HEK293 (cell line): ENCODE measurements around the gene ARHGAP42.

ENCODE experiments used
- CTCF ChIP-seq: fragments of 450-650 bp; formaldehyde crosslinking; IDR thresholded peaks from 2 replicates; pipeline ENCODE4 v1.5.1; 2016; ENCODE audit warnings: missing biosample characterization, missing genetic modification characterization
- KLF9 ChIP-seq: fragments of 450-650 bp; formaldehyde crosslinking; IDR thresholded peaks from 2 replicates; pipeline ENCODE4 v1.5.1; 2016; ENCODE audit warnings: missing biosample characterization, missing genetic modification characterization, low read depth
- ZBTB1 ChIP-seq: fragments of 450-650 bp; formaldehyde crosslinking; IDR thresholded peaks from 2 replicates; pipeline ENCODE4 v1.5.1; 2016; ENCODE audit warnings: missing biosample characterization, missing genetic modification characterization
- ZFP3 ChIP-seq: fragments of 450-650 bp; formaldehyde crosslinking; IDR thresholded peaks from 2 replicates; pipeline ENCODE4 v1.5.1; 2016; ENCODE audit warnings: low read depth, missing biosample characterization, missing genetic modification characterization
- ZNF423 ChIP-seq: fragments of 450-650 bp; formaldehyde crosslinking; IDR thresholded peaks from 2 replicates; pipeline ENCODE4 v1.5.1; 2016; ENCODE audit warnings: missing biosample characterization, missing genetic modification characterization

- TF ChIP-seq ZNF423 (no peak), CTCF (tag by site-specific recombination) (no peak), ZFP3 (tag by site-specific recombination) (no peak), KLF9 (tag by site-specific recombination) (no peak), ZBTB1 (tag by site-specific recombination) (no peak)
These were observed 9.3 kb upstream of the ARHGAP42 start for GRCh38 chr11:100677796-100678195.
